NCI-H2081 (cell line): ENCODE results near the gene CDK18.
A peak's percentile ranks its signal among the peaks of the same experiment; 100 is the strongest.

ENCODE experiments used
- DNase-seq, 2 experiments: peaks; one replicate each; lab custom pipeline; 2025; lab: John Stamatoyannopoulos, UW

CDK18 gene

GRCh38 chr1:205523261-205523890 is 18.9 kb downstream of the CDK18 start:
- no peak for DNase-seq

DNA sequence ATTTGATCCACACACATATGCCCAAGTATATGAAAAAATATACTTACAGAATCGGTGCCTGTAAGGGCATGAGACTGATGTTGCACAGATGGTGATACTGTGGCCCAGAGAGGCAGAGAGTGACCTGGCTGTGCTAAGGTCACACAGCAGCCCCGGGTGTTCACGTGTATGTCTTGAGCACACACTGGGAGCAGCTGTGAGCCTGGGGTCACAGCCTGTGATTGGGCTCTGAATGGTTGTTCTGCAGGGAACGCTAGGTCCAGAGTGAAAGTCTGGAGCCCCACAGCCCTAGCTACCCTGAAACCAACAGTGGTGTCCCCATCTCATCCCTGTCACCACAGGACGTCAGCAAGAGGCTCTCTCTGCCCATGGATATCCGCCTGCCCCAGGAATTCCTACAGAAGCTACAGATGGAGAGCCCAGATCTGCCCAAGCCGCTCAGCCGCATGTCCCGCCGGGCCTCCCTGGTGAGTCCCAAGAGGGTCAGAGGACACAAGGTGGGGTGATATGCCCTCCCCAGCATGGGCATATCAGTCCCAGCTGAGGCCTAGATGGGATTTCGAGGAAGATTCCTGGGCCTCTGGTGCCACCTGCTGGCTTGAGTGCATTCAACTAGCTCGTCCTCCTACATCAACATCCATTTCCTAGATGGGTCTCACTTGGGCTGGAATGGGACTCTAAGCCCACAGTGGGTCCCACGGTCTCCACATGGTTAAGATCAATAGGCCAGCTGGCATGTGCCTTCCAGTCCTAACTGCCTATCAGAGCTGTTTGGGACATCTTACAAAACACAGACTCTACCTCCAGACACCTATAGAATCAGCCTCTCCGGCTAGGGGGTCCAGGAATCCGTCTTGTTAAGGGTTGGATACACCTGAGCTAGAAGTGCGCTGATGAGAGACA is 19.7 kb downstream of the CDK18 start:
- DNase-seq, result peak; percentile 78 to 80

DNA sequence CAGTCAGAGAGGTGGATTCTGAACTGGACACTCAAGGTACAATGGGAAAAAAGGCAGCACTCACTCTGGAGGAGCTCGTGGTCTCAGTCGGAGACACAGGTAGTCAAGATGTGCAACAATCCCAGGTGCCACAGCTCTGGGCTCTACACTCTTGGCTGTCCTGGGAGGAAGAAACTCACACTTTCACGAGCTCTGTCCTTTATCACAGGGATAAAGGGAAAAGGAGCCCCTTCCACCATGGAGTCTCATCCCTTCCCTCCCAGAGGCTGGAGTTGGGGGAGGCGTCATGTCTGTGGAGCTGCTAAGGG is 20.3 kb downstream of the CDK18 start:
- DNase-seq, result no peak

- no peak for DNase-seq
Measured at GRCh38 chr1:205525495-205526285, 21.2 kb downstream of the CDK18 start.

DNA sequence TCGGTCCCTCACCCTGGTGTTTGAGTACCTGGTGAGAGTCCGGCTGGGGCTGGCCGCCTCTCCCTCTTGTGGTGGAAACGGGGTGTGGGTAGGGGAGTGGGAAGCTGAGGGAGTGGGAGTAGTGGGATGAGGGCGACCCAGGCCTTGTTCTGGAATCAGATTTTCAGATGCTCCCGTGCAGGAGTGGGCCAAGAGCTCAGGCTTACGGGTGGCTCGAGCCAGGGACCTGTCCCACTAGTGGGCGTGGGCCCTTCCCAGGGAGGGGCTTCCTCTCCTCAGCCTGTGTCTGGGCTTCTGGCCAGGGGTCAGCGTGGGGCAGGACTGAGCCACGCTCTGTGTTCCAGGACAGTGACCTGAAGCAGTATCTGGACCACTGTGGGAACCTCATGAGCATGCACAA is 22.0 kb downstream of the CDK18 start:
- DNase-seq, result no peak

- DNase-seq, result no peak
Measured at GRCh38 chr1:205527931-205528330, 23.5 kb downstream of the CDK18 start.

GRCh38 chr1:205528446-205528886 is 24.0 kb downstream of the CDK18 start:
- no peak for DNase-seq

DNA sequence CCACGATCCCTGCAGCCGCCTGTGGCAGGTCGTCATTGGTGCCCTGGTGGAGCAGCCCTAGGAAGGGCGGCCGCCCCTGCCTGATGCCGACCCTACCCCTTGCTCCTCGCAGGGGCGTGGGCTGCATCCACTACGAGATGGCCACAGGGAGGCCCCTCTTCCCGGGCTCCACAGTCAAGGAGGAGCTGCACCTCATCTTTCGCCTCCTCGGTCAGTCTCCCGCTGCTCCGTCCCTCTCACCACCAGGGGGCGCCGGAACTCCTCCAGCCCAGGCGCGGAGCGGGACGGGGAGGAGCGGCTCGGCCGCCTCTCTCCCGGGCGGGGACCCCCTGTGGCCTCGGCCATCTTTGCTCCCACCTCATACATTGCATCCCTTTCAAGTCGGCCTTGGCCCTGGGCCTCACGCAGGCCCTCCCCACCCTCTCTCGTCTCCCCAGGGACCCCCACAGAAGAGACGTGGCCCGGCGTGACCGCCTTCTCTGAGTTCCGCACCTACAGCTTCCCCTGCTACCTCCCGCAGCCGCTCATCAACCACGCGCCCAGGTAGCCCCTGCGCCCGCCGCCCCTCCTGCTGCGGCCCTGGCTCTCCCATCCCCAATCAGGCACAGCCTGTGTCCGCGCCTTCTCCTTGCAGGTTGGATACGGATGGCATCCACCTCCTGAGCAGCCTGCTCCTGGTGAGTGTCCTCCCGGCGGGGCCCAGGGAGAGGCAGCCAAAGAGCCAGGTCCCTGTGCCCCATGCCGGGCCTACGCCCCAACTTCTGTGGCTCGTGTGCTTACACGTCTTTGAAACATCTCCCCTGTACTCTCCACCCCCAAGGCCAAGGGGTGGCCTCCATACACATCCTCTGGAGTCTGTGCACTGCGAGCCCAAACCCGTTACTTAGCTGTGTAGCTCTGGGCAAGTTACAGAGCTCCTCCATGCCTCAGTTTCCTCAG is 24.7 kb downstream of the CDK18 start:
- peak; percentile 57 to 79 for DNase-seq

GRCh38 chr1:205530116-205530515 is 25.6 kb downstream of the CDK18 start:
- DNase-seq, result no peak

GRCh38 chr1:205531191-205532025 is 26.9 kb downstream of the CDK18 start:
- DNase-seq, result no peak

- no peak for DNase-seq
Measured at GRCh38 chr1:205532026-205532898, 27.8 kb downstream of the CDK18 start.

GRCh38 chr1:205532996-205533735 is 28.7 kb downstream of the CDK18 start:
- DNase-seq, result no peak

GRCh38 chr1:205533748-205534443 is 29.4 kb downstream of the CDK18 start:
- no peak for DNase-seq

DNA sequence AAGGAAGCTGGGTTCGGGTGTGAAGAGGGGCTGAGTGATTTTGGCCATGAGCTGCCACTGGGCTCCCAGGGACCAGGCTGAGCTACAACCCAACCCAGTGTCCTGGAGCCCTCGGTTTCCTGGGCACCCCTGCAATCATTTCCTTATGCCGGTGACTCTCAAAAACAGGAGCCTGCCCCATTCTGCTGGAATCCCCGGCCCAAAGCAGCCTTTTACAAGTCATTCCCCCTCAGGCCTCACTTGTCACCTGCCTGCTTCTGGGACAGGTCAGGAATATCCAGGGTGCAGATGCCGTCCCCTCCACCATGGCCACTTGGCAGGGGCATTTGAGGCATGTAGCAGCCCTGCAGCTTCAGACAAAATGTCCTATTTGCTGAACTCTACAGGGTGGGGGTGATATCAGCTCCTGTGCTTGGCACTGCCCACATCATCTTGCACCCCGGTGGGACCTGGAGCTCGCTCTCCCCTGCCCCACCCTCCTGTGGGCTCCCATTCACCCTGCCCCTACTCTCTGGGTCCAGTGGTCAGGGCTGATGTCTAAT is 30.0 kb downstream of the CDK18 start:
- DNase-seq, result no peak

DNA sequence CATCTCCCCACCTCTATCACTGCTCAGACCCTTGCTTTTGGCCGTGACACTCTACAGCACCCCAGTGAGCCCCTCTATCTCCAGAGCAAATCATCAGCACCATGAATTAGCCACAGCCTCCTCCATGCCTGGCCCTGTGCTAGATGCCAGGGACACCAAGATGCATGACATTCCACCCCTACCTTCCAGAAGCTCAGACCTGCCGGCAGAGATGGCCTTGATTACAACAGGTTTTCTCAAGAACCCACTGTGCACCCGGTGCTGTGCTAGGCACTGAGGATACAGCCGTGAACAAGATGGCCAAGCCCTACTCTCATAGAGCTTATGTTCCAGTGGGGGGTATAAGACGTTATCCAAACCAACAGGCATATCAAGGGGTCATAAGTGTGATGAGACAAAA is 30.6 kb downstream of the CDK18 start:
- no peak for DNase-seq

DNA sequence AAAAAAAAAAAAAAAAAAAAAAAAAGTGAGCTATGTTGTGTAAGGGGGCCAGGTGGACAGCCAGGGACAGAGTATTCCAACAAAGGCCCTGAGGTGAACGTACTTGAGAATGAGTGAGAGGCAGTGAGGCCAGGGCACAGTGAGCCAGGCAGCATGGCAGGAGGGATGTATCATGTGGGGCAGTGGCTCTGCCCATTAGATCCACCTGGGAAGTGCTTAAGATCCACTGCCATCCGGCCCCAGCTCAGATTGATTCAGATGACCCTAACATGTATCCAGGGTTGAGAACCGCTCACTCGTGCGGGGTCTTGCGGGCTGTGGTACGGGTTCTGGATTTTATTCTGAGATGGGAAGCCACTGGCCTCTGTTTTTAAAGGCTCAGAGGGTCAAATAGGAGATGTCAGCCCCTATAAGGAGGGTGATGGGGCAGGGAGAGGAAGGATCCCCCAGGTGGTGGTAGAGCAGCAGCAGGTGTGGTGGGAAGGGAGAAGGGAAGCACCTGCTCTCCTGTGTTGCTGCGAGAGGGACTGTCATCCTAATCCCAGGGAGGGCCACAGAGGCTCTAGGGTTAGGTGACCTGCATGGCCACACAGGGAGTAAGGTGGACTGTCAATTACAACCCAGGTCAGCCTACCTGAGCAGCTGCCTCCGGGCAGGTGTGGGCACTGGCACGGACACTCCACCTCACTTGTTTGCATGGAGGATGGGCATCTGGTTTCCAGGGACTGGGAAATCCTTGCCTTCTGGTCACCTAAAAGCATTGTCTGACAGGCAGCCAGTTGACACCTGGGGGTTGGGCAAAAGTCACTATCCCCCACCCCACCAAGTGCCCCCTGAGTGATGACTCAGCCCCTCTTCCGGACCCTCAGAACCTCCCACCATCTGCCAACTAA is 31.6 kb downstream of the CDK18 start:
- DNase-seq, result no peak

DNA sequence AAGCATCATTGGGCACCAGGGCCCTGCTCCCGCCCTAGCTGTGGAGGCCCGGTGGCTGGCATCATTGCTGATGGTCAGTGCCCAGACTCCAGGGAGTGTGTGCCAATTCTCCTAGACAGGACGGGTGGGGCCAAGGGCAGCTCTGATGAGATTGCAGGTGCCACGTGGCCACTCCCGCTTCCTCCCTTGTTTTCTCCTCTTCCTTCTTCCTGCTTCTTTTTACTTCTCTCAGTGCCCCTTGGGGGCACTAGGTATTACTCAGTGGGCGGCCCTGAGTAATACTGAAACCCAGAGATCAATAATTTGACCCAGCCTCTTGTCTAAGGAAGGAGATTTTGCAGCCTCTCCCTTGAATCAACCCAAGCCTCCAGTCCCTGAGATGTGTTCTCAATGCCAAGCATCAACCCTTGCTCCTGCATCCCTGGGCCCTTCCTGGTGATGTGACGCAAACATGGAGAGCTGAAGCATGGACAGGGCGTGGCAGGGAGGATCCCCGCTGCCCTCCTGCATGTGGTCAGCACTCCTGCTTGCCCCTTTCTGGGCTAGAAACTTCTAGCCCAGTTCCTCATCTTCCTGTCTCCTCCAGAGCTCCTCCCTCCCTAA is 32.4 kb downstream of the CDK18 start:
- no peak for DNase-seq
